Measurements from ENCODE around the gene MICAL2. TPM values are rescaled to one million over a fixed set of nuclear protein-coding genes. Genes with fewer than 3 reads are reported as not detected.

Gene MICAL2
- total RNA-seq, 1 experiment from 2014 or later, result 83.0 TPM

- DNase-seq (ENCODE audit: low read depth), result peak; percentile 90
Measured at GRCh38 chr11:12114193-12115033, 4.0 kb downstream of the MICAL2 start.

GRCh38 chr11:12116425-12117032 lies 6.1 kb downstream of the MICAL2 start:
- DNase-seq (ENCODE audit: low read depth), result no peak

GRCh38 chr11:12117200-12117599 lies 6.8 kb downstream of the MICAL2 start:
- DNase-seq (ENCODE audit: low read depth), result no peak

- no peak for DNase-seq (ENCODE audit: low read depth)
Measured at GRCh38 chr11:12117611-12118010, 7.2 kb downstream of the MICAL2 start.

GRCh38 chr11:12118949-12119348 lies 8.6 kb downstream of the MICAL2 start:
- DNase-seq (ENCODE audit: low read depth), result no peak

- no peak for DNase-seq (ENCODE audit: low read depth)
Measured at GRCh38 chr11:12119502-12119901, 9.1 kb downstream of the MICAL2 start.

GRCh38 chr11:12120031-12121008 lies 9.9 kb downstream of the MICAL2 start:
- peak; percentile 61 for DNase-seq (ENCODE audit: low read depth)

- DNase-seq (ENCODE audit: low read depth), result no peak
Measured at GRCh38 chr11:12121011-12121410, 10.6 kb downstream of the MICAL2 start.

- DNase-seq (ENCODE audit: low read depth), result no peak
Measured at GRCh38 chr11:12121517-12121916, 11.1 kb downstream of the MICAL2 start.

GRCh38 chr11:12122083-12122482 lies 11.7 kb downstream of the MICAL2 start:
- no peak for DNase-seq (ENCODE audit: low read depth)

GRCh38 chr11:12123273-12123672 lies 12.9 kb downstream of the MICAL2 start:
- DNase-seq (ENCODE audit: low read depth), result peak; percentile 88

GRCh38 chr11:12123799-12124198 lies 13.4 kb downstream of the MICAL2 start:
- peak; percentile 66 for DNase-seq (ENCODE audit: low read depth)

- DNase-seq (ENCODE audit: low read depth), result no peak
Measured at GRCh38 chr11:12124306-12124705, 13.9 kb downstream of the MICAL2 start.

- DNase-seq (ENCODE audit: low read depth), result no peak
Measured at GRCh38 chr11:12125609-12126149, 15.3 kb downstream of the MICAL2 start.

GRCh38 chr11:12126344-12127019 lies 16.1 kb downstream of the MICAL2 start:
- DNase-seq (ENCODE audit: low read depth), result peak; percentile 90

GRCh38 chr11:12127206-12127898 lies 17.0 kb downstream of the MICAL2 start:
- DNase-seq (ENCODE audit: low read depth), result no peak

- DNase-seq (ENCODE audit: low read depth), result no peak
Measured at GRCh38 chr11:12128301-12128751, 17.9 kb downstream of the MICAL2 start.

- no peak for DNase-seq (ENCODE audit: low read depth)
Measured at GRCh38 chr11:12129227-12129626, 18.8 kb downstream of the MICAL2 start.

- no peak for DNase-seq (ENCODE audit: low read depth)
Measured at GRCh38 chr11:12130180-12130980, 20.0 kb downstream of the MICAL2 start.
